Gastroesophageal sphincter (tissue), 4 donors: ENCODE results near the gene PNO1. TPM values are rescaled to one million over a fixed set of nuclear protein-coding genes. Genes with fewer than 3 reads are reported as not detected.
"Not testable (repeated sequence)": the region's sequence is repeated elsewhere in the genome, so short reads cannot be mapped to it uniquely, and the experiment has no call there.

ENCODE experiments used
- ATAC-seq: fragments of 150-250 bp; one replicate; pipeline ENCODE4 v1.9.1; 2016; ENCODE audit warnings: mild to moderate bottlenecking, moderate library complexity
- H3K27ac ChIP-seq, 4 donors: fragments of 200-600 bp; sonication (generic) in 3 of 4; 1 replicate in 3 of 4; 2 replicates in 1 of 4; pipeline ENCODE4 v1.5.1; 2016 to 2019
- H3K27me3 ChIP-seq: fragments of 200-600 bp; sonication (generic); one replicate; pipeline ENCODE4 v1.5.1; 2019
- H3K36me3 ChIP-seq, 2 donors: fragments of 200-600 bp; sonication (generic); one replicate each; pipeline ENCODE4 v1.5.1; 2019; ENCODE audit warnings: control low read depth in 1 of 2
- H3K4me1 ChIP-seq, 3 donors: fragments of 200-600 bp; sonication (generic); 1 replicate in 2 of 3; 2 replicates in 1 of 3; pipeline ENCODE4 v1.5.1; 2016 to 2019; ENCODE audit warnings: control low read depth in 2 of 3
- H3K4me3 ChIP-seq, 2 donors: fragments of 200-600 bp; sonication (generic); one replicate each; pipeline ENCODE4 v1.5.1; 2019; ENCODE audit warnings: mild to moderate bottlenecking in 1 of 2, moderate library complexity in 1 of 2
- H3K9me3 ChIP-seq, 3 donors: fragments of 200-600 bp; sonication (generic); one replicate each; pipeline ENCODE4 v1.5.1; 2017 to 2019; ENCODE audit warnings: control low read depth in 2 of 3
- CTCF ChIP-seq, 4 experiments: fragments of 200-600 bp in 2 of 4; fragments of 450-650 bp in 2 of 4; sonication (generic) in 1 of 4; IDR thresholded peaks; one replicate each; pipeline ENCODE4 v1.5.1; 2017 to 2019; ENCODE audit warnings: antibody characterized with exemption in 4 of 4, mild to moderate bottlenecking in 2 of 4, moderate library complexity in 2 of 4
- EP300 ChIP-seq: sonication (generic); formaldehyde crosslinking; IDR thresholded peaks from one replicate; pipeline ENCODE4 v1.6.1; 2017; ENCODE audit warnings: antibody characterized with exemption, mild to moderate bottlenecking
- POLR2A ChIP-seq, 2 donors: fragments of 450-650 bp; IDR thresholded peaks; one replicate each; pipeline ENCODE4 v1.6.1; 2017; ENCODE audit warnings: antibody characterized with exemption in 2 of 2, mild to moderate bottlenecking in 2 of 2, moderate library complexity in 1 of 2
- POLR2AphosphoS5 ChIP-seq: sonication (generic); formaldehyde crosslinking; IDR thresholded peaks from one replicate; pipeline ENCODE4 v1.6.1; 2017; ENCODE audit warnings: antibody characterized with exemption
- WGBS, 2 donors: methylation state at CpG; one replicate each; pipeline ENCODE4 v1.1.5; 2018; ENCODE audit warnings: low coverage in 1 of 2; 5-methylcytosine and 5-hydroxymethylcytosine counted together
- total RNA-seq, 4 donors: library from RNA; depleted of rRNA; stranded (reverse); fragments of >200 nt; gene quantifications; one replicate each; pipeline ENCODE4 v1.1.0, GENCODE V29; 2016

Gene PNO1
- total RNA-seq, result 10 to 100 TPM; 11.7 to 25.3 (median 19.3) TPM

DNA sequence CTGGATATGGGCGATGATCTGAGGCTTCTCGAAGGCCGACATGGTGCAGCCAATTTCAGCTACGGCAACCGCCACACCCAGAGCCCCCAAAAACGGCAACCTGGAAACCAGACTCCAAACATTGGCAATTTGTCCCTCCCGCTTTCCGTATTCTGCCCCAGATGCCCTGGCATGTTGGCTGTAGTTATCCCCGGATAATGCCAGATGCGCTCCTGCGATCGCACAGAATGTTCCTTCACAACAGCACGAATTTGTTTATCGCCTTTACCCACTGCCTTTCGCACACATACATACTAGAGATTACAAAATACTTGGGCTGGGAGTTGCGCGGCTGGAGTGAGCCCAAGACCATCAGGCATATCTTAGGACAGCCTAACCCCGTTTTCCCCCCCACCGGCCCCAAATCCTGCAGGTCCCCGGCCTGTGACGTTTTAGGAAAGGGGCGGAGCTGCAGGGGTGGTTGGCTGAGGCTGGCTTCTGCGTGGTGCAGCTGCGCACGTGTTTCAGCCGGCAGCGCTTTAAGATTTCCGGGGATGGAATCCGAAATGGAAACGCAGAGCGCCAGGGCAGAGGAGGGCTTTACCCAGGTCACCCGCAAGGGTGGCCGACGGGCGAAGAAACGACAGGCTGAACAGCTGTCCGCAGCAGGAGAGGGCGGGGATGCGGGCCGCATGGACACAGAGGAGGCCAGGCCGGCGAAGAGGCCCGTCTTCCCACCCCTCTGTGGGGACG lies at the start of gene PNO1:
Gene PNO1, plus strand, starts transcription at position 487 of the 732 bp plus-strand sequence. Its CDS starts 47 bp downstream, at position 534.
- ATAC-seq, result peak; percentile 98
- Histone ChIP-seq H3K4me3 (peak within 1 kb of the TSS; percentile 60 to 74), H3K4me1 (peaks cover 0 to 37% (median 12%) of the 10 kb centered on the region in 3 donors), H3K9me3 (no peaks in the 10 kb centered on the region), H3K36me3 (peaks cover 0 to 28% of the 10 kb centered on the region in 2 donors), H3K27me3 (no peaks in the 10 kb centered on the region), H3K27ac (peak within 1 kb of the TSS; percentile 66 to 94 (median 86))
- 0% methylated on average over 7 to 15 of the region's 44 CpGs for WGBS, 2 donors
- peak in 1 of 4 experiments; percentile 1 for TF ChIP-seq CTCF (IDR thresholded peaks at IDR 0.05)
- TF ChIP-seq POLR2A (IDR thresholded peaks at IDR 0.05), result peak; percentile 12 to 26
- TF ChIP-seq EP300, result no peak
- TF ChIP-seq POLR2AphosphoS5, result peak; percentile 94

DNA sequence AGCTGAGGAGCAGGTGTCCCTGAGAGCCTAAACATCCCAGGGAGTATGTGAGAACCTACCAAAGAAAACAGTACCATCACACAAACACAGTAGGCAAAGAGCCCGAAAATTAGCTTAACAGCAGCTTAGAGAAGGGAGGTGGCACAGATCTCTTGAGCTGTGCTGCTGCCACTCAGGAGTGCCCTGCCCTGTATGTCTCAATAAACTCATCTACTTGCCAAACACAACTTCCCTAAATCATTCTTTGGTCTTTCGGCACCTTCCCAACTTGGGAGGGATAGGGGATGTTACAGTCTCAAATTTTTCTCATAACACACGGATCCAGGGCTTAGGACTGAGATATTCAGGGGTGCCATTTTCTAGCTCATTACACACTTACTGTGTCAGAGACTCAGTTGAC lies 49.6 kb upstream of the PNO1 start:
- no peak overlapping the region for H3K27ac ChIP-seq
- ATAC-seq, result no peak
- 83 to 86% methylated on average over 1 to 3 of the region's 3 CpGs for WGBS, 2 donors
- H3K9me3 ChIP-seq, result no peaks in the 10 kb centered on the region
- no peaks in the 10 kb centered on the region for H3K4me1 ChIP-seq
- no peaks in the 10 kb centered on the region for H3K27me3 ChIP-seq
- TF ChIP-seq CTCF (IDR thresholded peaks at IDR 0.05) (no peak), POLR2AphosphoS5 (no peak), POLR2A (IDR thresholded peaks at IDR 0.05) (no peak), EP300 (no peak)
- H3K36me3 ChIP-seq, result no peaks in the 10 kb centered on the region
- H3K4me3 ChIP-seq, result no peak overlapping the region

DNA sequence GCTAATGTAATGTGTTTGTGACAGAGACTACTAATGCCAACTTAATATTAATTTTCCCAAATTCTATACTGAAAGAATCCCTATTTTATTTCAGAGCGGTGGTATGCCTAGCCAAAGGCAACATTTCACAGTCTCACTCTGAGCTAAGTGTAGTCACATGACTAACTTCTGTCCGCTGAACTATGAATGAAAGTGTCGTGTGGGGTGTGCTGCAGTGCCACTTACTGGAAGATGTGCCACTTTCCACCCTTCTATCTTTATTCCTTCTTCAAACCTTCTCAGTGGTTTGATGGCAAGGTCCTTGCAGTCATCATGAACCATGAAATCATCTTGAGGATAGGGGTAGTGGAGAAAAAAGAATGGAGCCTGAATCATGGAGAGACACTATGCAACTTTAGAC lies 47.6 kb upstream of the PNO1 start:
- no peak for ATAC-seq

GRCh38 chr2:68115965-68116364 lies 41.7 kb upstream of the PNO1 start:
- Histone ChIP-seq H3K36me3 (no peaks in the 10 kb centered on the region), H3K27me3 (no peaks in the 10 kb centered on the region), H3K4me1 (no peaks in the 10 kb centered on the region), H3K27ac (no peak overlapping the region), H3K4me3 (no peak overlapping the region), H3K9me3 (no peaks in the 10 kb centered on the region)
- 64 to 85% methylated on average over 2 to 3 of the region's 3 CpGs for WGBS, 2 donors
- no peak for ATAC-seq
- TF ChIP-seq CTCF (IDR thresholded peaks at IDR 0.05), result no peak
- no peak for TF ChIP-seq POLR2A (IDR thresholded peaks at IDR 0.05)
- TF ChIP-seq POLR2AphosphoS5, result no peak
- TF ChIP-seq EP300, result no peak

More for the DNA sequence above, 47.6 kb upstream of the PNO1 start:
- Histone ChIP-seq H3K27ac (no peak overlapping the region), H3K4me1 (no peaks in the 10 kb centered on the region), H3K27me3 (no peaks in the 10 kb centered on the region), H3K9me3 (no peaks in the 10 kb centered on the region), H3K4me3 (no peak overlapping the region), H3K36me3 (no peaks in the 10 kb centered on the region)
- 71 to 78% methylated on average over 3 of the region's 3 CpGs for WGBS, 2 donors
- TF ChIP-seq POLR2A (IDR thresholded peaks at IDR 0.05), result no peak
- TF ChIP-seq CTCF (IDR thresholded peaks at IDR 0.05), result no peak
- TF ChIP-seq POLR2AphosphoS5, result no peak
- no peak for TF ChIP-seq EP300

DNA sequence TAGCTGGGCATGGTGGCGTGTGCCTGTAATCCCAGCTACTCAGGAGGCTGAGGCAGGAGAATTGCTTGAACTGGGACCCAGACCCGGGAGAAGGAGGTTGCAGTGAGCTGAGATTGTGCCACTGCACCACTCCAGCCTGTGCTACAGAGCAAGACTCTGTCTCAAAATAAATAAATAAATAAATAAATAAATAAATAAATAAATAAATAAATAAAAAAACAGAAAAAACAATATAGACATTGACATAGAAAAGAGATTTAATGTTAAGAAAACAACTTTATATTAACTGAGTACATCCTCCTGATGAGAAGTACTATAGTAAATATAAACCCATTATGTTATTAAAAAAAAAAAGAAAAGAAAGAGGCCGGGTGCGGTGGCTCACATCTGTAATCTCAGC lies 39.8 kb upstream of the PNO1 start:
- not testable (repeated sequence) for H3K27me3 ChIP-seq, H3K36me3 ChIP-seq, H3K4me3 ChIP-seq, H3K27ac ChIP-seq, ATAC-seq, H3K9me3 ChIP-seq, H3K4me1 ChIP-seq
- WGBS, 2 donors, result 98 to 100% methylated on average over 3 to 4 of the region's 4 CpGs
